Measurements from ENCODE around the gene ZFP2.

DNA sequence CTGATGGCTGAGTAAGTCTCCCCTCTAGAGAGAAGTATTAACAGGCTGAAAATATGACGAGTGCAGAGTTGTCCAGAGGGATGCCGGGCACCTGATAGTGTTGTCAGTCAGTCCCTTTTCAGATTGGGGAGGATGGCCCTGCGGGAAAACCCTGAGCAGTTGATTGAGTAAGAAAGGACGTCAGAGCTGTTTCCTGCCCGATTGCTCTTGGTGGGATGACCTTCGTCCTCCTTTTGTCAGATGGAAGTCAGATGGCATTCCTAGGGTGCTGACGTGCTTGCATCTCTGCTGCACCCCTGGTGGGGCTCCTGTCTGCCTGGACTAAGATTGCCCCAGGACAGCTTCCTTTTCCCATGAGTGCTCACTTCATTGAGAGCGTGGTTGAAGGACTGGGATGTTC, 26.1 kb upstream of the ZFP2 start:
- TF ChIP-seq SMC3 (conservative IDR thresholded peaks at IDR 0.05; ENCODE audit: poor library complexity) (no peak), MXI1 (conservative IDR thresholded peaks at IDR 0.05; ENCODE audit: poor library complexity, severe bottlenecking) (no peak), POLR2AphosphoS5 (IDR thresholded peaks at IDR 0.05) (no peak), EZH2 (IDR thresholded peaks at IDR 0.05; ENCODE audit: borderline replicate concordance, insufficient read depth, low read length, poor library complexity, severe bottlenecking) (no peak), EP300 (conservative IDR thresholded peaks at IDR 0.05; ENCODE audit: poor library complexity, severe bottlenecking) (no peak), RAD21 (conservative IDR thresholded peaks at IDR 0.05) (no peak)
- TF ChIP-seq, protein P1, sequence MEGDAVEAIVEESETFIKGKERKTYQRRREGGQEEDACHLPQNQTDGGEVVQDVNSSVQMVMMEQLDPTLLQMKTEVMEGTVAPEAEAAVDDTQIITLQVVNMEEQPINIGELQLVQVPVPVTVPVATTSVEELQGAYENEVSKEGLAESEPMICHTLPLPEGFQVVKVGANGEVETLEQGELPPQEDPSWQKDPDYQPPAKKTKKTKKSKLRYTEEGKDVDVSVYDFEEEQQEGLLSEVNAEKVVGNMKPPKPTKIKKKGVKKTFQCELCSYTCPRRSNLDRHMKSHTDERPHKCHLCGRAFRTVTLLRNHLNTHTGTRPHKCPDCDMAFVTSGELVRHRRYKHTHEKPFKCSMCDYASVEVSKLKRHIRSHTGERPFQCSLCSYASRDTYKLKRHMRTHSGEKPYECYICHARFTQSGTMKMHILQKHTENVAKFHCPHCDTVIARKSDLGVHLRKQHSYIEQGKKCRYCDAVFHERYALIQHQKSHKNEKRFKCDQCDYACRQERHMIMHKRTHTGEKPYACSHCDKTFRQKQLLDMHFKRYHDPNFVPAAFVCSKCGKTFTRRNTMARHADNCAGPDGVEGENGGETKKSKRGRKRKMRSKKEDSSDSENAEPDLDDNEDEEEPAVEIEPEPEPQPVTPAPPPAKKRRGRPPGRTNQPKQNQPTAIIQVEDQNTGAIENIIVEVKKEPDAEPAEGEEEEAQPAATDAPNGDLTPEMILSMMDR (IDR thresholded peaks at IDR 0.05; ENCODE audit: poor library complexity, severe bottlenecking) = no peak
- TF ChIP-seq, protein P2, sequence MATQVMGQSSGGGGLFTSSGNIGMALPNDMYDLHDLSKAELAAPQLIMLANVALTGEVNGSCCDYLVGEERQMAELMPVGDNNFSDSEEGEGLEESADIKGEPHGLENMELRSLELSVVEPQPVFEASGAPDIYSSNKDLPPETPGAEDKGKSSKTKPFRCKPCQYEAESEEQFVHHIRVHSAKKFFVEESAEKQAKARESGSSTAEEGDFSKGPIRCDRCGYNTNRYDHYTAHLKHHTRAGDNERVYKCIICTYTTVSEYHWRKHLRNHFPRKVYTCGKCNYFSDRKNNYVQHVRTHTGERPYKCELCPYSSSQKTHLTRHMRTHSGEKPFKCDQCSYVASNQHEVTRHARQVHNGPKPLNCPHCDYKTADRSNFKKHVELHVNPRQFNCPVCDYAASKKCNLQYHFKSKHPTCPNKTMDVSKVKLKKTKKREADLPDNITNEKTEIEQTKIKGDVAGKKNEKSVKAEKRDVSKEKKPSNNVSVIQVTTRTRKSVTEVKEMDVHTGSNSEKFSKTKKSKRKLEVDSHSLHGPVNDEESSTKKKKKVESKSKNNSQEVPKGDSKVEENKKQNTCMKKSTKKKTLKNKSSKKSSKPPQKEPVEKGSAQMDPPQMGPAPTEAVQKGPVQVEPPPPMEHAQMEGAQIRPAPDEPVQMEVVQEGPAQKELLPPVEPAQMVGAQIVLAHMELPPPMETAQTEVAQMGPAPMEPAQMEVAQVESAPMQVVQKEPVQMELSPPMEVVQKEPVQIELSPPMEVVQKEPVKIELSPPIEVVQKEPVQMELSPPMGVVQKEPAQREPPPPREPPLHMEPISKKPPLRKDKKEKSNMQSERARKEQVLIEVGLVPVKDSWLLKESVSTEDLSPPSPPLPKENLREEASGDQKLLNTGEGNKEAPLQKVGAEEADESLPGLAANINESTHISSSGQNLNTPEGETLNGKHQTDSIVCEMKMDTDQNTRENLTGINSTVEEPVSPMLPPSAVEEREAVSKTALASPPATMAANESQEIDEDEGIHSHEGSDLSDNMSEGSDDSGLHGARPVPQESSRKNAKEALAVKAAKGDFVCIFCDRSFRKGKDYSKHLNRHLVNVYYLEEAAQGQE (IDR thresholded peaks at IDR 0.05; ENCODE audit: borderline replicate concordance) = no peak

Data from neural cell (in vitro differentiated cells).